Transverse colon (tissue), 4 donors: Measurements from ENCODE around the gene STOX2.
"Not testable (repeated sequence)": the region's sequence is repeated elsewhere in the genome, so short reads cannot be mapped to it uniquely, and the experiment has no call there.

ENCODE experiments used
- EP300 ChIP-seq: sonication (generic); formaldehyde crosslinking; IDR thresholded peaks from one replicate; pipeline ENCODE4 v1.6.1; 2017; ENCODE audit warnings: antibody characterized with exemption, low read depth
- POLR2A ChIP-seq: fragments of 450-650 bp; IDR thresholded peaks from one replicate; pipeline ENCODE4 v1.6.1; 2016; ENCODE audit warnings: antibody characterized with exemption, mild to moderate bottlenecking, moderate library complexity
- POLR2AphosphoS5 ChIP-seq, 3 donors: sonication (generic); formaldehyde crosslinking; IDR thresholded peaks; one replicate each; pipeline ENCODE4 v1.6.1; 2016; ENCODE audit warnings: antibody characterized with exemption in 3 of 3
- TF ChIP-seq, protein P1 (sequence below), 5 experiments: fragments of 200-600 bp in 3 of 5; fragments of 450-650 bp in 2 of 5; sonication (generic) in 3 of 5; IDR thresholded peaks; 1 replicate in 2 of 5; 2 replicates in 3 of 5; pipeline ENCODE4 v1.5.1; 2016 to 2017; ENCODE audit warnings: antibody characterized with exemption in 5 of 5, inconsistent platforms in 3 of 5, mild to moderate bottlenecking in 2 of 5, moderate library complexity in 1 of 5

DNA sequence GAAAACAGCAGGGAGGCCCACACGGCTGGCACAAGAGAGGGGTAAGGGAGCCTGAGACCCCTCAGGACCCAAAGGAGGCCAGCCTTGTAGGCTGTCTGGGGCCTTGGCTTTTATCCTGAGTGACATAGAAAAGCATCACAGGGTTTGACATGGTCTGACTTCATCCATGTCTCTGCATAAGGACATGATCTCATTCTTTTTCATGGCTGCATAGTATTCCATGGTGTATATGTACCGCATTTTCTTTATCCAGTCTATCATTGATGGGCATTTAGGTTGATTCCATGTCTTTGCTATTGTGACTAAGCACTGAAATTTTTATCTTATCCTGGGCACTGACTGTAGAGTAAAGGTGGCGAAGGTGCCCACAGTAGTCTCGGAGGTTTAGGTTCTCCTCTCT lies 146.2 kb downstream of the STOX2 start:
- TF ChIP-seq, protein P1, sequence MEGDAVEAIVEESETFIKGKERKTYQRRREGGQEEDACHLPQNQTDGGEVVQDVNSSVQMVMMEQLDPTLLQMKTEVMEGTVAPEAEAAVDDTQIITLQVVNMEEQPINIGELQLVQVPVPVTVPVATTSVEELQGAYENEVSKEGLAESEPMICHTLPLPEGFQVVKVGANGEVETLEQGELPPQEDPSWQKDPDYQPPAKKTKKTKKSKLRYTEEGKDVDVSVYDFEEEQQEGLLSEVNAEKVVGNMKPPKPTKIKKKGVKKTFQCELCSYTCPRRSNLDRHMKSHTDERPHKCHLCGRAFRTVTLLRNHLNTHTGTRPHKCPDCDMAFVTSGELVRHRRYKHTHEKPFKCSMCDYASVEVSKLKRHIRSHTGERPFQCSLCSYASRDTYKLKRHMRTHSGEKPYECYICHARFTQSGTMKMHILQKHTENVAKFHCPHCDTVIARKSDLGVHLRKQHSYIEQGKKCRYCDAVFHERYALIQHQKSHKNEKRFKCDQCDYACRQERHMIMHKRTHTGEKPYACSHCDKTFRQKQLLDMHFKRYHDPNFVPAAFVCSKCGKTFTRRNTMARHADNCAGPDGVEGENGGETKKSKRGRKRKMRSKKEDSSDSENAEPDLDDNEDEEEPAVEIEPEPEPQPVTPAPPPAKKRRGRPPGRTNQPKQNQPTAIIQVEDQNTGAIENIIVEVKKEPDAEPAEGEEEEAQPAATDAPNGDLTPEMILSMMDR (IDR thresholded peaks at IDR 0.05), result not testable (repeated sequence)
- TF ChIP-seq POLR2A; EP300; POLR2AphosphoS5 (IDR thresholded peaks at IDR 0.05): not testable (repeated sequence)
